GM19035 (cell line): ENCODE data around the gene SRI.
A peak's percentile ranks its signal among the peaks of the same experiment; 100 is the strongest.
"Not testable (repeated sequence)": the region's sequence is repeated elsewhere in the genome, so short reads cannot be mapped to it uniquely, and the experiment has no call there.

Experiments used
- ATAC-seq: cut with Tn5 transposase; IDR thresholded peaks from one replicate; pipeline ENCODE4 v1.9.1; 2021; ENCODE audit not compliant: unreplicated experiment

Gene SRI

GRCh38 chr7:88184848-88185304 lies 35.0 kb downstream of the SRI start:
- ATAC-seq = peak; percentile 91

- no peak for ATAC-seq
Measured at GRCh38 chr7:88183051-88183450, 36.8 kb downstream of the SRI start.

- no peak for ATAC-seq
Measured at GRCh38 chr7:88176190-88176589, 43.6 kb downstream of the SRI start.

- ATAC-seq = no peak
Measured at GRCh38 chr7:88172842-88173241, 47.0 kb downstream of the SRI start.

- peak; percentile 47 for ATAC-seq
Measured at GRCh38 chr7:88169717-88170320, 50.0 kb downstream of the SRI start.

GRCh38 chr7:88167721-88168120 lies 52.1 kb downstream of the SRI start:
- ATAC-seq = no peak

GRCh38 chr7:88167223-88167622 lies 52.6 kb downstream of the SRI start:
- no peak for ATAC-seq

GRCh38 chr7:88165697-88166096 lies 54.1 kb downstream of the SRI start:
- ATAC-seq = no peak

- ATAC-seq = not testable (repeated sequence)
Measured at GRCh38 chr7:88159741-88160140, 60.1 kb downstream of the SRI start.

- no peak for ATAC-seq
Measured at GRCh38 chr7:88156356-88156755, 63.5 kb downstream of the SRI start.

- ATAC-seq = no peak
Measured at GRCh38 chr7:88155756-88156155, 64.1 kb downstream of the SRI start.
